Coronary artery (tissue), 2 donors: ENCODE results near the gene UBE2I.

Source experiments
- DNase-seq: peaks from one replicate; pipeline ENCODE4 v3.0.0-alpha.2; 2017; ENCODE audit warnings: low spot score
- H3K27ac ChIP-seq, 2 donors: fragments of 200-600 bp; sonication (generic); one replicate each; pipeline ENCODE4 v1.5.1; 2016 to 2019
- H3K4me3 ChIP-seq: fragments of 200-600 bp; sonication (generic); 2 replicates; pipeline ENCODE4 v1.5.1; 2016; ENCODE audit warnings: mild to moderate bottlenecking, moderate library complexity
- CTCF ChIP-seq: fragments of 200-600 bp; sonication (generic); IDR thresholded peaks from one replicate; pipeline ENCODE4 v1.5.1; 2019; ENCODE audit warnings: antibody characterized with exemption

UBE2I gene

GRCh38 chr16:1310832-1311200 is 1.4 kb downstream of the UBE2I start:
- TF ChIP-seq CTCF = no peak
- no peak for DNase-seq
- Histone ChIP-seq H3K4me3 (peak overlapping the region; percentile 78), H3K27ac (no peak overlapping the region)

GRCh38 chr16:1311212-1311737 is 1.8 kb downstream of the UBE2I start:
- DNase-seq = no peak
- H3K27ac ChIP-seq = no peak overlapping the region

GRCh38 chr16:1311738-1312466 is 2.5 kb downstream of the UBE2I start:
- no peak for TF ChIP-seq CTCF
- Histone ChIP-seq H3K4me3 (peak overlapping the region; percentile 78), H3K27ac (no peak overlapping the region)
- no peak for DNase-seq

More at GRCh38 chr16:1311212-1311737, 1.8 kb downstream of the UBE2I start:
- no peak for TF ChIP-seq CTCF
- H3K4me3 ChIP-seq = peak overlapping the region; percentile 78

GRCh38 chr16:1312467-1312816 is 3.0 kb downstream of the UBE2I start:
- TF ChIP-seq CTCF = no peak

GRCh38 chr16:1312903-1313302 is 3.5 kb downstream of the UBE2I start:
- Histone ChIP-seq H3K4me3 (no peak overlapping the region), H3K27ac (no peak overlapping the region)
- no peak for DNase-seq
- TF ChIP-seq CTCF = no peak

More at GRCh38 chr16:1312467-1312816, 3.0 kb downstream of the UBE2I start:
- Histone ChIP-seq H3K27ac (no peak overlapping the region), H3K4me3 (peak overlapping the region; percentile 78)
- no peak for DNase-seq

- H3K27ac ChIP-seq = no peak overlapping the region
- no peak for DNase-seq
- H3K4me3 ChIP-seq = no peak overlapping the region
- no peak for TF ChIP-seq CTCF
Observed at GRCh38 chr16:1313721-1314369, 4.4 kb downstream of the UBE2I start.
